HT1080 (cell line): ENCODE results near the gene TUBA4B. TPM values are rescaled to one million over a fixed set of nuclear protein-coding genes. Genes with fewer than 3 reads are reported as not detected.

Source experiments
- DNase-seq: peaks from one replicate; pipeline ENCODE4 v3.0.0-alpha.2; 2015; ENCODE audit warnings: low read depth
- total RNA-seq: library from RNA; depleted of rRNA; stranded (reverse); fragments of >200 nt; shearing (Covaris generic); gene quantifications from 2 replicates; pipeline ENCODE4 v1.2.3, GENCODE V29; 2014

TUBA4B gene
- total RNA-seq, 1 experiment from 2014 or later = 0.14 TPM

DNA sequence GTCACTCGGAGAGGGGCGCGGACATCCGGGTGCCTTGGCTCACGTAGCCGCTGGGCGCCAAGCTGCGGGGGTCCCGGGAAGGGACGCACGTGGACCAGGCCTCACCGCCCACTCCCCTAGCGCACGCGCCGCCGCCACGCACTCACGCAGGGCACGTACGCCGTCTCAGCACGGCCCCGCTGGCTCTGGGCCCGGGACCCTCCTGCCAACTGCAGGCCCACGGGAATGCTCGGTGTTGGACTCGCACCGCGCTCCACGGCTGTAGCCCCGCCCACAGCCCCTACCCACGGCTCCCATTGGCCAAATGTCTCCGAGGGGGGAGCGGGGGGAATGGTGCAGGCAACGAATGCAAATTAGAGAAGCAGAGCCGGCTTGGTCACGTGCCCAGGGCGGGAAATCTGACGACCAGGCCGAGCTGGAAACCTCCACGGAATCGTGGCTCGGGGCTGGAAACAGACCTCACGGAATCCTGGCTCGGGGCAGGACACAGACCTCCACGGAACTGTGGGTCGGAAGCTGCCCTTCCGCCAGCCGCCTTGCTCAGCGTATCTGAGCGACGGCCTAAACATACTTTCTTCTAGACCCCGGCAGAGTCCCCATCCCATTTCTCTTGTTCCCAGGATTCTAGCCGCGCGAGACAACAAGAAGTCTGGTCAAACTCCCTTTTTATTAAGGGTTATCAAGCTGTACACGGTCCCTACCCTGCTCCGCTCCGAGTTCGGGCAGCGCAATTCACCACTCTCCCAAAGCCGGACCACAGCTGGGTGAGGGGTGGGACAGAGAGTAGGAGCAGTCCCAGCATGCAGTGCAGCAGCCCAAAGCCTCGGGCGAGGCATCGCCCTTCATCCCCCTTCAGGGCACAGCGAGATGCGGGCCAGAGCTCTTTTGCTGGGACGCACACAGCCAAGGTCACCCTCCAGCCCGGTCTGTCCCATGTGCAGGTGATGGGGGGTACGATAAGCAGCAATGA is 34.0 kb upstream of the TUBA4B start, which contains the start of gene ABCB6:
Gene ABCB6, minus strand, starts transcription at position 227 of the 970 bp plus-strand sequence. CDS start 285 bp downstream, outside the sequence.
- peak; percentile 85 for DNase-seq

DNA sequence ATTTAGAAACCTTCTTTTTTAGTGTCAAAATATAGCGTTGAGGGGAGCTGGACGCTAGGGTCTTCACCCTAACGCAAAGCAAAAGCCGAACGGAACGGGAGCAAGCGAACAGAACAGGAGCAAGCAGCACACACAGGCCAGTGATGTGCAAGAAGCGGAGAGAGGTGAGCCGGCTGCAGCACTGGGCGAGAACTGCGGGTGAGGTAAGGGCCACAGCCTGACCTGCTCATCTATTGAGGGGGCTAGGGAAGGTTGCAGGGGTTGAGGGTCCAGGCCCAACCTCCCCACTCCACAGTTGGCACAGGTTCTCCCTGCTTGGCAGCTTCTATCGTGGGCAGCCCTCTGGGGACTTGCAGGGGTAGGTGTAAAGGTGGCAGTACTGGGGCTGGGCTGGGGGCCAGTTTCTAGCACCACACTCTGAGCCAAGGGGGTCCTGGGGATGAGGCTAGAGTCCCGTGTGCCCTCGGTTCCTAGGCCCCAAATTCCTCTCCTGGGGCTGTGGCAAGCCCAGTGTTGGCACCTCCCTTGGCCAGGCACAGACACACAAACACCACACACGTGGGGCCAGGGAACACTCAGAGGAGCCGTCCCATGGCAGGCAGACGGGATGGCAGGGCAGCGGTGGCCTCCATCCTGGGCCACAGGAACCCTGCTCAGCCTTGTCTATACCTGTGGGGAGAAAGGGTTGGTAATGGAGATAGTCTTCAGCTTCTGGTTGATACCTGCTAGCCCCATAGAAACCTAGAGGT is 33.1 kb upstream of the TUBA4B start:
- no peak for DNase-seq

DNA sequence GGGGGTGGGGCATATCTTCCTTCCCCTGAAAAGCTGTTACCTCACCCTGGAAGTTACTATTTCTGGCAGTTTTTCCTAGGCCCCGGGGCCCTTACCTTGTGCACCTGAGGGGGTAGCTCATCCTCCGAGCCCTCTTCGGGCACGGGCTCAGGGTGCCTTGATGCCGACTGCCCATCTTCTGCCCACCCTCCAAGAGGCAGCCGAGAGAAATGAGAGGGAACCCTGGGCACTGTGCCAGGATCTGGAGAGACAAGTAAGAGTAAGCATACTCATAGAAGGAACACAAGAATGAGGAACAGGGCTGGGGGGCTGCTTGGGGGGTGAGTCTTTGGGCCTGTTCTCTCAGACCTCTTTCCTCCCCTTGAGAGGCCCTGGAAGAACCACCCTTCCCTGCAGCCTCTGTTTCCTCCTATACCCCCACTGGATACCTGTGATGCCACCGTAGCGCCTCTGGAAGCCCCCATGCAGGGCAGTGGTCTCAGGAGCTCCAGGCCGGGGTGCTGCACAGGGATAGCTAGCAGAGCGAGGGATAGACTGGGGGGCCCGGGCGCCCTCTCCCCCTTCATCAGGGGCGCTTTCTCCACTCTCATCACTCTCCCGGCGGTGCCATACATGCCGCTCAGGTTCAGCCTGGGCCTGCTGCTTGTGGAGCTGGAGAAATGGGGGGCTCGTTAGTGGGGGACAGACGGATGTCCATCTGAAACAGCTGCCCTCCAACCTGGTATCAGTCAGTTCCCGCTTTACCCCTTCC is 32.2 kb upstream of the TUBA4B start:
- DNase-seq = no peak

DNA sequence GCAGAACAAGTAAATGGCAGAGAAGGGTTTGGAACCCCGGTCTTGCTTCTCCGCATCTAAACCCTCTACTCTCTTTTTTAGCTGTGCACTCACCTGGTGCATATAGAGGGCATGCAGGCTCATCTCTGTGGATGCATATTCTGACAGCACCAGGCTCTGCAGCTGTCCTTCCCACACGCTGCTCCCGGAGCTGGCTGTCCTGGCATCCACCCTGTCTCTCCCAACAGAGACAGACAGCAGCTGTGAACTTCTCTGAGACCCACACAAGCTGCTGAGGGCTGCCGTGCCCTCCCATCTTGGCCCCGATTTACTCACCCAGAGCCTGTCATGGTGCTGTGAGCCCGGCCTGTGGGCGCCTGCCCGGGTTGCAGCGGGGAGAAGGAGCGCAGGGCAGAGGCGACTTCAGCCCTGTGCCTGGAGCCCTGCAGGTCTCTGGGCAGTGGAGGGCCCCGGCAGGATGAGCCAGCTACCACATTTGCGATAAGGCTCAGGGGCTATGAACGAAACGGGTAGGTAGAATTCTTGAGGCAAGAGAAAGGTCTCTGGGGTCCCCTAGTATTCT is 31.0 kb upstream of the TUBA4B start:
- no peak for DNase-seq

DNA sequence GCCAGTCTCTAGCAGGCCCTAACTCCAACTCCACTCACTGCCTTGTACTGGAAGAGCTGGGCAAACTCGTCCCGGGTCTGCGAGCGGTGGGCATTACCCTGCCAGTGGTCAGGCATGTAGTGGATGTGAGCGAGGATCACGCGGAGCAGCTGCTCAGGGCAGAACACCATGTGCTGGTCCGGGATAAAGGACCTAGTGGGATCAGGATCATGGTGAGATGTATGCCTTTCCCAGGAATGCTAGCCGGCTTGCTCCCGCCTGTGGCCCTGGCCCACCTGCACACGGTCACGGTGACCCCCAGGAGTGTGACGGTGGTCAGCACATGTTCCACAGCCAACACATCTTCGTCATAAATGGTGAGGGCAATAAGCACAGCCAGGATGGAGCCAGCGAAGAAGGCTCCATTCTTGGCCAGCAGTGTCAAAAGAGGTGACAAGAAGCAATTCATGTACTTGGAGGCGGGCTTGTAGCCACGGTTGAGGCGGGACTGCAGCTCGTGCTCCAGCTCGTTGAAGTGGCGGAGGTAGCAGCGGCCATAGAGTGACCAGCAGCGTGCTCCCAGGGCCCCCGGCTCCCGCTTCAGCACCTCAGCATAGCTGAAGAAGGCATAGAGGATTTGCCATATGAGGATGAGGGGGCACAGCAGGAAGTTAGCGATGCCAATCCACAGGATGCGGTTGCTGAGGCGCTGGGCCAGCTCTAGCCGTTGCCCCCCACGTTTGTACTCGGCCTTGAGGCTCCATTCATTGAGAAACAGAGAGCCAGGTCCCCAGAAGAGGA is 29.0 kb upstream of the TUBA4B start:
- DNase-seq = no peak

DNA sequence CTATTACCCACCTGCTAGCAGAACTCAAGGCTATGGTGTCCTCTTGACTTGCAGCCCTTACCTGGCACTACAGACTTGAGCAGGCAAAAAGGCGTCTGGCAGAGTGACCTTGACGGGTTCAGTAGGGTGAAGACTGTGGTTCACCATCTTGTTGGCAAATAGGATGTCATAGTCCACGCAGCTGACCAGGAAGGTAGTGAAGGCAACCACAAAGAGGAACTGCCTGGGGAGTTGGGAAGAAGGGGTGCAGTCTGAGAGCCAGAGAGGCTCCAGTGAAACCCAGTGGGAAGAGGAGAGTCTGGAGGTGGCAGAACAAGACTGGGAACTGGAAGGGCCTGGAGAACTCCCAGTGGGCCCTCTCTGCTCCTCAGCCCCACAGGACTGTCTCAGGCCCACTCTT is 27.7 kb upstream of the TUBA4B start:
- DNase-seq = no peak

DNA sequence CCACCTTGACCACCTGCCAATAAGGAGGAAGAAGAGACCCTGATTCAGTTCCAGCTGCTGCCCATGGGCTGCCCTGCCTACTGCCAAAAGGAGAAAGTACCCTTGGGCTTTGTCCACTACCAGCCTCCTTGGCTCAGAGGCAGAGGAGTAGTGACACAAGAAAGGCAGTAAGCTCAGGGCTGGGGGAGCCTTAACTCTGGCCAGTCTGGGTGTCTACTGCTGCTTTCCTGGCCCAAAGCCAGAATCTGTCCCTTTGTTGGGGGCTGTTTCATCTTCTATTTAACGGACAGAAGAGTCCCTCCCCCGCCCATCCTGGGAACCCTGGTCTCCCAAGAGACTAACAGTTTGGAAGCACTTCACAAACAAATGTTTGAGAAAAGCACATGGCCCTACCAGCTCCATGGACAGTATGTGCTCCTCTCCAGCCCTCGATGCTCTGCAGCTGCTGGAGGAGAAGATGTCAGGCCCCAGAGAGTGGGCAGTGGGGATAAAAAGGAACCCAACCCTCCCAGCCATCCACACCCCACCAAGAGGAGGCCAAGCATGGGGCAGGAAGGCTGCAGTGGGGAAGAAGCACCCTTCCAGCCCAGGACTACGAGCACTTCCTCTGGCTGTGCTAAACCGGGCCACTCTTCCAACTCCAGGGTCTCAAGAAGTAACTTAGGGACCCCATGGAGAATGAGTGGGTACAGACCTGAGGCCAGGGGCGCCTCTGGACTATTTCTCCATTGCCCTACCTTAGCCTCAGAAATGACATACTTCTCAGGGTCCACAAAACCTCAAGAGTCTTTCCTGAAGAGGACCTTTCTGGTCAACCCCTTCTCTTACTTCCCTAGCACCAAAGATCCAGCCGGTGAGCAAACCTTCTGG is 24.8 kb upstream of the TUBA4B start:
- no peak for DNase-seq

DNA sequence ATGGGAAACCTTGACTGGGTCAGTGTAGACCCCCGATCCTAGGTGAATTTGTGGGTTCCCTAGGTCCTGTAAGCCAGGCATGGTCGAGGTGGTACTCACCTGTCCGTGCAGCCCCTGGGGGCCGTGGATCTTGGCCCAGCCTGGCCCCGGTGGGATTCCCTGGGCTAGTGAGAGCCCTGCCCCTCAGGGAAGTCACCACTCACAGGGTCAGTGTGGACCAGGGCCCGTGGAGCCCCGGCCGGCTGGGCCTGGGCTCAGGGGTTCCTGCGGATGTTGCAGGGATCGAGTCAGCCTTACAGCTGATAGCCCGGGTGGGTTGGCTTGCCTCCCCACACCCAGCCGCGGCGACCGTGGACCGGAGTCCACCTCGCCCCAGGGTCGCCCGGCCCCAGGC is 24.1 kb upstream of the TUBA4B start:
- no peak for DNase-seq

DNA sequence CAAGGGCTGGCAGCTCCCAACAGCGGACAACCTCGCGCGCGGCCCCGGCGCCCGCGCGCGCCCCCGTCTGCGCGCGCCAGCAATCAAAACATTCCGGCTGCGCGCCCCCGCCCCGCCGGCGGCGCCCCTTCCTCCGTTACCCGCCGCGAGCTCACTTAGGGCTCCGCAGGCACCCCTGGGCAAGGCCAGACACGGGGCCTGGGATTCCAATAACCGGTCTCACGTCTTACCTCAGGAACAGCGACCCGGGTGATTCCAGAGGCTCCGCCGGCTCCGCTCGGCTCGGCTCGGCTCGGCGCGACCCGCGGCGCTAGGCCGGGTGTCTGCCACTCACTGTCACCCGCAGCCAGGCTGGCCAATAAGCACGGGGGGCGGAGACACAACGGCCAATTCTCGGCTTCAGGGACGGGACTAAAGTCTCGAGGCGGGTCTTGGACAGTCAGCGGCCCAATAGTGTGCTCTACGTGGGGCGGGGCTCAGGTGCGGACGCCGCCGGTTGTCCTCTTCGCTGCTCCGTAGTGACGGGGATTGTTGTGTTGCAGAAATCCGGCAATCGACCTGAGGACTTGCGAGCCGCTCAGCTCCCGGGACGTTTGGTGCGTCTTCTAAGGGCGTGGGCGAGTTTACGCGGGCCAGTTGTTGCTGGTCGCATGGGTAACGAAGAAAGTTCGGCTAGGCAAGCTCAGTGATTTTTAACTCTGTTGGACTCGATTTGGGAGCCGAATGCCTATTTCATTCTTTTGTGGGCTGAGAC is 23.6 kb upstream of the TUBA4B start, which contains the start of the genes ANKZF1 and ATG9A:
Gene ANKZF1, plus strand, starts transcription at position 502 of the 754 bp plus-strand sequence. CDS start 452 bp downstream, outside the sequence.
Gene ATG9A, minus strand, starts transcription at position 332 of the 754 bp plus-strand sequence. CDS start 1,612 bp downstream, outside the sequence.
- peak; percentile 99 for DNase-seq

DNA sequence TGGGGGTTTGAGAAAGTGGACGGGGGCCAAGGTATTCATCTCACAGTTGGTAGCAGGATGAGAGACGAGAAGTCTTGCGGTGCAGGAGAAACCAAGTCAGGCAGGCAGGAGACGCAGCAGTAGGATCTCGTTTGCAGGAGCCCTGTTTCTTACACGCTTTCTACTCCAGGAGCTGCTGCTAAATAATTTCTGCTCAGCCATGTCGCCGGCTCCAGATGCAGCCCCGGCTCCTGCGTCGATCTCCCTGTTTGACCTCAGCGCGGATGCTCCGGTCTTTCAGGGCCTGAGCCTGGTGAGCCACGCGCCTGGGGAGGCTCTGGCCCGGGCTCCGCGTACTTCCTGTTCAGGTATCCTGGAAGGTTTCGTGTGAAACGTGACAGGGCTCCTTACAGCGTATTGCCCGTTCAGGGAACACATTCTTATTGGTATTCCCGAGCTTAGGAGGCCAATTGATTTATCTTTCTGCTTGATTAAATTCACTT is 22.9 kb upstream of the TUBA4B start:
- peak; percentile 42 for DNase-seq

DNA sequence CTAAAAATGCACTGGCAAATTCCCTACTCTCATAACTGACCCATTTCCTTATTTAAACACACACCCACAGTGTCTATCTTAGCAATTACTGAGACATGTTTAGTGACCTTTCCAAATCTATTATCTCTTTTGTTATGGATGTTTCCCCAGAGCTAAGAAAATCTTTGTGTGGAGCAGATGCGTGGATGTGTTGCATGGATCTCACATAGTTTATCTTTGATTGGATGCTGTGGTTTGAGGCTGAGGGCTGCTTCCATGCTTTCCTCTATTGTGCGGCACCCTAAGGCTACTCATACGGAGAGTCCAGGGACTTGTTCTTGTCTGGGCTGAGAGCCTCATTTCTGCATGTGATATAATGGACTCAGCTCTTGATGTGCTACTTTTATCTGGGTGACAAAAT is 18.7 kb upstream of the TUBA4B start:
- no peak for DNase-seq

DNA sequence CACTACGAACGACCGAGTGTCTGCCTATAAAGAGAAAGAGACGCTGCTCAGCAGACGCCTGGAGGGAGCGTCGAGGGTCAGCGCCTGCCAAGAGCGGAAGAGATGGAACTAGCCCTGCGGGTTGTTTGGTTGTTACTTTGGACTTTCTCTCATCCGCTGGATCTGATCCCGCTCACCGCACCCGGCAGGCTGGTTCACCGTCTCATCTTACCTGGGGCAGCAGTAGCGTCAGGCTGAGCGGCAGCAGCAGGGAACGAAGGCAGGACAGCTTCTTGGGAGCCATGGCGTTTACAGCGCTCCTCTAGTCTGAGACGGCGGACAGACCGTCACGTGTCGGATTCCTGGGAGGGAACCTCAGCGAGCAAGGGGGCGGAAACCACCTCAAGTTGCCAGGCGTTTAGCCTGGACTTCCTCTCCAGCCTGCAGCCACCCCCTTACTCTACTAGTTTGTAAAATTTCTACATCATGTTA is 9.7 kb upstream of the TUBA4B start:
- DNase-seq = no peak

DNA sequence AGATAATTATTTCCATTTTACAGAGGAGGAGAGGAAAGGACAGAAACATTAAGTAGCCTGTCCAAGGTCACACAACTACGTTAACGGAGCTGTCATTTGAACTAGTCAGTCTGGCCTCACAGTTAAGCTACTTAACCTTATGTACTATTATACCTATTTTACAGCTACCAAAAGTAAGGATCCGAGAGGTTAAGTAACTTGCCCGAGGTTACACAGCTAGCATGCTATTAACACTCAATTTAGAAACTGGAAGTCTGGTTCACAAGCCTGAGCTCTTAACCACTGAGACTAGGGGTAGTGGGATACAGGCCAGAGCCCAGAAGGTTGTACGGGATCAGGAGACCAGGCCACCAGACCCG is 8.3 kb upstream of the TUBA4B start:
- DNase-seq = no peak

DNA sequence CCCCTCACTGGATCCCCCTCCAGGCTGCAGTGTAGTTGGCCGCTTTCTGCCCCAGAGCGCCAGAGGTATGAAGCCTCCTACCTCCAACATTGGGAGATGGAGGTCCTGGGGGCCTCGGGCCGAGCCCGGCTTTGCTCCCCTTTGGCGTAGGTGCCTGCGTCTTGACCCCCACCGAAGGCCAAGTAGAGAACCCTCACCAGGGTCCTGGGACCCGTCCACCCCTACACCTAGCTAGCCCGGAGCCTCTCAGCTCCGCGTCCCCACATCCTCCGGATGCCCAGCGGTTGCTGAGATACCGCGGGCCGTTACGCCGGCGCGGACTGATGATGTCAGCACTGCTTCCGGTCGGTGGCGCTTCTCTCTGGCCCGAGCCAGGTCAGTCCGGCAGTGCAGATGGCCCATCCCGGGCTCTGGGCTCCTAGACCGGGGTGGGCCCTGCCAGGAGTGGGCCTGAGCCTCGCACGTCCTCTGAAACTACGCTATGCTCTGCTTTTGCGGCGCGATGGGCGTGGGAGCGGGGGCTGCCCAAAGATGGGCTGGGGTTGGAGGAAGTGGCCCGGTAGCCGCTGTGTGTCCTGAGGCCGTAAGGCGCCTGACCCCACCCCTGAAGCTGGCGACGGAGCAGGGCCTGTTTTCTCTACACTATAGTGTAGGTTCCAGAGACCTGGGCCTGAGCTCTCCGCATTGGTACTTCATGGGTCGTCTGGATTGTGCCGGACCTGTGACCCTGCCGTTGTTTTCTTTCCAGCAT is 7.7 kb upstream of the TUBA4B start, which contains the start of the genes GLB1L and STK16:
Gene GLB1L, minus strand, starts transcription at position 297 of the 751 bp plus-strand sequence. CDS start 1,871 bp downstream, outside the sequence.
Gene STK16, plus strand, starts transcription at position 332 of the 751 bp plus-strand sequence. CDS start 521 bp downstream, outside the sequence.
- peak; percentile 91 for DNase-seq

DNA sequence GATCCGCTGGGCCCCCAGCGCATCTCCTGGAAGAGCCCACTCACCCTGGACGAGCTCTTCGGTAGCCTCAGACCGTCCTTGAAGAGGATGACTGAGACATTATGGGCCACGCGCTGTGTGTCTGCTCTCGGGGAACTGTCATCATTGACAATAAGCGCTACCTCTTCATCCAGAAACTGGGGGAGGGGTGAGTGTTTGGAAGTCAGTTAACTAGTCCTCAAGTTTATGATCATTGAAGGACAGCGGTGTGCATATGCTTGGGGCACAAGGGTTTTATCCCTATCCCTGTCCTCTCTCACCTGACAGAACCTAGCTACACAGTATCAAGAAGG is 7.2 kb upstream of the TUBA4B start:
- DNase-seq = no peak

DNA sequence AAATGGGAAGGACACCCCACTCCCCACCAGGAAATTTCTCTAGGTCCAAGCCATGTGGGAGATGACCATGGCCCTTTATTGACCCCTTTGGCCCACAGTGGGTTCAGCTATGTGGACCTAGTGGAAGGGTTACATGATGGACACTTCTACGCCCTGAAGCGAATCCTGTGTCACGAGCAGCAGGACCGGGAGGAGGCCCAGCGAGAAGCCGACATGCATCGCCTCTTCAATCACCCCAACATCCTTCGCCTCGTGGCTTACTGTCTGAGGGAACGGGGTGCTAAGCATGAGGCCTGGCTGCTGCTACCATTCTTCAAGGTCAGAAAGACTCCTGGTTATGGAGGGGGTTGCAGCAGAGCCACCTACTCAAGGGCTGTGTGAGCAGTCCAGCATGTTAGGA is 6.5 kb upstream of the TUBA4B start:
- DNase-seq = no peak
